NCI-H226 (cell line): ENCODE results near the gene COL1A2.
A peak's percentile ranks its signal among the peaks of the same experiment; 100 is the strongest.

Experiments
- DNase-seq: peaks from one replicate; pipeline ENCODE4 v3.0.0-alpha.2; 2015

COL1A2 gene

GRCh38 chr7:94439893-94440381, 45.2 kb downstream of the COL1A2 start:
- peak; percentile 34 for DNase-seq

GRCh38 chr7:94440451-94441039, 45.9 kb downstream of the COL1A2 start:
- peak; percentile 8 for DNase-seq

- DNase-seq: no peak
These were observed 46.4 kb downstream of the COL1A2 start for GRCh38 chr7:94441138-94441537.

GRCh38 chr7:94442639-94443038, 47.9 kb downstream of the COL1A2 start:
- no peak for DNase-seq

- DNase-seq: no peak
These were observed 50.1 kb downstream of the COL1A2 start for GRCh38 chr7:94444813-94445212.

GRCh38 chr7:94445696-94446194, 51.0 kb downstream of the COL1A2 start:
- no peak for DNase-seq

- DNase-seq: no peak
These were observed 51.6 kb downstream of the COL1A2 start for GRCh38 chr7:94446308-94446707.

- DNase-seq: peak; percentile 10
These were observed 54.5 kb downstream of the COL1A2 start for GRCh38 chr7:94449151-94449725.

GRCh38 chr7:94450044-94450697, 55.5 kb downstream of the COL1A2 start:
- no peak for DNase-seq

- no peak for DNase-seq
These were observed 56.5 kb downstream of the COL1A2 start for GRCh38 chr7:94451187-94451586.

- DNase-seq: no peak
These were observed 57.5 kb downstream of the COL1A2 start for GRCh38 chr7:94452239-94452638.

- no peak for DNase-seq
These were observed 59.2 kb downstream of the COL1A2 start for GRCh38 chr7:94453898-94454297.

- no peak for DNase-seq
These were observed 63.3 kb downstream of the COL1A2 start for GRCh38 chr7:94458041-94458440.

- no peak for DNase-seq
These were observed 71.8 kb downstream of the COL1A2 start for GRCh38 chr7:94466516-94466915.

GRCh38 chr7:94471604-94472003, 76.9 kb downstream of the COL1A2 start:
- DNase-seq: no peak

GRCh38 chr7:94472608-94473007, 77.9 kb downstream of the COL1A2 start:
- no peak for DNase-seq

- no peak for DNase-seq
These were observed 81.7 kb downstream of the COL1A2 start for GRCh38 chr7:94476251-94476840.

- no peak for DNase-seq
These were observed 83.2 kb downstream of the COL1A2 start for GRCh38 chr7:94477878-94478277.

- DNase-seq: no peak
These were observed 84.0 kb downstream of the COL1A2 start for GRCh38 chr7:94478648-94479214.
